GM21515 (cell line): ENCODE measurements around the gene USP17L22.
"Not testable (repeated sequence)": the region's sequence is repeated elsewhere in the genome, so short reads cannot be mapped to it uniquely, and the experiment has no call there.

Source experiments
- ATAC-seq: cut with Tn5 transposase; IDR thresholded peaks from one replicate; pipeline ENCODE4 v1.9.1; 2021; ENCODE audit not compliant: unreplicated experiment

Gene USP17L22, protein sequence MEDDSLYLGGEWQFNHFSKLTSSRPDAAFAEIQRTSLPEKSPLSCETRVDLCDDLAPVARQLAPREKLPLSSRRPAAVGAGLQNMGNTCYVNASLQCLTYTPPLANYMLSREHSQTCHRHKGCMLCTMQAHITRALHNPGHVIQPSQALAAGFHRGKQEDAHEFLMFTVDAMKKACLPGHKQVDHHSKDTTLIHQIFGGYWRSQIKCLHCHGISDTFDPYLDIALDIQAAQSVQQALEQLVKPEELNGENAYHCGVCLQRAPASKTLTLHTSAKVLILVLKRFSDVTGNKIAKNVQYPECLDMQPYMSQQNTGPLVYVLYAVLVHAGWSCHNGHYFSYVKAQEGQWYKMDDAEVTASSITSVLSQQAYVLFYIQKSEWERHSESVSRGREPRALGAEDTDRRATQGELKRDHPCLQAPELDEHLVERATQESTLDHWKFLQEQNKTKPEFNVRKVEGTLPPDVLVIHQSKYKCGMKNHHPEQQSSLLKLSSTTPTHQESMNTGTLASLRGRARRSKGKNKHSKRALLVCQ

DNA sequence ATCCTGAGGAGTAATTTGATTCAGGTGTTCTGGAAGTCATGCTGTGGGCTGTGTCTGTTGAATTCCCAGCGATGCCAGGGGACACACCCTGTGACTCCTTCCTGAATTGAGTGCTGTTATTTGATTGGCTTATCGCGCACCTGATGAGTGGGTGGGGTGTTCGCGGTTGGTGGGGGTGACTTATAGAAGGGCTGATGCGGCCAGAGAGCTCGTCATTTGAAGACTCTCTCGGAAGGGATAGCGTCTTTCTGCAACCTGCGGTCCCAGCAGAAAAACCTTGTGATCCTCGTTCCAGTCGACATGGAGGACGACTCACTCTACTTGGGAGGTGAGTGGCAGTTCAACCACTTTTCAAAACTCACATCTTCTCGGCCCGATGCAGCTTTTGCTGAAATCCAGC lies at the start of gene USP17L22:
USP17L22 (plus strand) TSS at position 301 of the 400 bp plus-strand sequence; CDS start at position 301, 0 bp downstream.
- ATAC-seq: not testable (repeated sequence)

DNA sequence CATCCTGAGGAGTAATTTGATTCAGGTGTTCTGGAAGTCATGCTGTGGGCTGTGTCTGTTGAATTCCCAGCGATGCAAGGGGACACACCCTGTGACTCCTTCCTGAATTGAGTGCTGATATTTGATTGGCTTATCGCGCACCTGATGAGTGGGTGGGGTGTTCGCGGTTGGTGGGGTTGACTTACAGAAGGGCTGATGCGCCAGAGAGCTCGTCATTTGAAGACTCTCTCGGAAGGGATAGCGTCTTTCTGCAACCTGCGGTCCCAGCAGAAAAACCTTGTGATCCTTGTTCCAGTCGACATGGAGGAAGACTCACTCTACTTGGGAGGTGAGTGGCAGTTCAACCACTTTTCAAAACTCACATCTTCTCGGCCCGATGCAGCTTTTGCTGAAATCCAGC lies 47.6 kb upstream of the USP17L22 start, which contains the start of gene USP17L12:
USP17L12 (plus strand) TSS at position 301 of the 400 bp plus-strand sequence; CDS start at position 301, 0 bp downstream.
- not testable (repeated sequence) for ATAC-seq

DNA sequence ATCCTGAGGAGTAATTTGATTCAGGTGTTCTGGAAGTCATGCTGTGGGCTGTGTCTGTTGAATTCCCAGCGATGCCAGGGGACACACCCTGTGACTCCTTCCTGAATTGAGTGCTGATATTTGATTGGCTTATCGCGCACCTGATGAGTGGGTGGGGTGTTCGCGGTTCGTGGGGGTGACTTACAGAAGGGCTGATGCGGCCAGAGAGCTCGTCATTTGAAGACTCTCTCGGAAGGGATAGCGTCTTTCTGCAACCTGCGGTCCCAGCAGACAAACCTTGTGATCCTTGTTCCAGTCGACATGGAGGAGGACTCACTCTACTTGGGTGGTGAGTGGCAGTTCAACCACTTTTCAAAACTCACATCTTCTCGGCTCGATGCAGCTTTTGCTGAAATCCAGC lies 42.8 kb upstream of the USP17L22 start, which contains the start of gene USP17L13:
USP17L13 (plus strand) TSS at position 301 of the 400 bp plus-strand sequence; CDS start at position 301, 0 bp downstream.
- ATAC-seq: not testable (repeated sequence)

DNA sequence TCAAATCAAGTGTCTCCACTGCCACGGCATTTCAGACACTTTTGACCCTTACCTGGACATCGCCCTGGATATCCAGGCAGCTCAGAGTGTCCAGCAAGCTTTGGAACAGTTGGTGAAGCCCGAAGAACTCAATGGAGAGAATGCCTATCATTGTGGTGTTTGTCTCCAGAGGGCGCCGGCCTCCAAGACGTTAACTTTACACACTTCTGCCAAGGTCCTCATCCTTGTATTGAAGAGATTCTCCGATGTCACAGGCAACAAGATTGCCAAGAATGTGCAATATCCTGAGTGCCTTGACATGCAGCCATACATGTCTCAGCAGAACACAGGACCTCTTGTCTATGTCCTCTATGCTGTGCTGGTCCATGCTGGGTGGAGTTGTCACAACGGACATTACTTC lies 37.2 kb upstream of the USP17L22 start:
- not testable (repeated sequence) for ATAC-seq

DNA sequence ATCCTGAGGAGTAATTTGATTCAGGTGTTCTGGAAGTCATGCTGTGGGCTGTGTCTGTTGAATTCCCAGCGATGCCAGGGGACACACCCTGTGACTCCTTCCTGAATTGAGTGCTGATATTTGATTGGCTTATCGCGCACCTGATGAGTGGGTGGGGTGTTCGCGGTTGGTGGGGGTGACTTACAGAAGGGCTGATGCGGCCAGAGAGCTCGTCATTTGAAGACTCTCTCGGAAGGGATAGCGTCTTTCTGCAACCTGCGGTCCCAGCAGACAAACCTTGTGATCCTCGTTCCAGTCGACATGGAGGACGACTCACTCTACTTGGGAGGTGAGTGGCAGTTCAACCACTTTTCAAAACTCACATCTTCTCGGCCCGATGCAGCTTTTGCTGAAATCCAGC lies 33.3 kb upstream of the USP17L22 start, which contains the start of gene USP17L15:
USP17L15 (plus strand) TSS at position 301 of the 400 bp plus-strand sequence; CDS start at position 301, 0 bp downstream.
- not testable (repeated sequence) for ATAC-seq

DNA sequence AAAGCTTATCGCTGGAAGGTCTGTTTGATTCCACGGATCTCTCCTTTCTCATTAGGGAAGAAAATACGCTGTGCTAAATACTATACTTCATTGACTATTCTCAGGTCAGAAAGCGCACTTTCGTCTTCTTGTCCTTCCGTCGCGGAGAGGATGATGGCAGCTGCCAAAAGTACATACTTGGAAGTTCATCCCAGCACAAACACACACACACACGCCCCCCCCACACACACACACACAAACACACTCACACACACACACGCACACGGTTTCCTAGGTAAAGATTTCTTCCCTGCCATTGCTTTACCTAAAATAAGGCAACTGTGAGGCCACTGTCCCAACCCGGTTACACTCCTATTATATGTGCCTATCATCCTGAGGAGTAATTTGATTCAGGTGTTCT lies 29.0 kb upstream of the USP17L22 start:
- not testable (repeated sequence) for ATAC-seq

DNA sequence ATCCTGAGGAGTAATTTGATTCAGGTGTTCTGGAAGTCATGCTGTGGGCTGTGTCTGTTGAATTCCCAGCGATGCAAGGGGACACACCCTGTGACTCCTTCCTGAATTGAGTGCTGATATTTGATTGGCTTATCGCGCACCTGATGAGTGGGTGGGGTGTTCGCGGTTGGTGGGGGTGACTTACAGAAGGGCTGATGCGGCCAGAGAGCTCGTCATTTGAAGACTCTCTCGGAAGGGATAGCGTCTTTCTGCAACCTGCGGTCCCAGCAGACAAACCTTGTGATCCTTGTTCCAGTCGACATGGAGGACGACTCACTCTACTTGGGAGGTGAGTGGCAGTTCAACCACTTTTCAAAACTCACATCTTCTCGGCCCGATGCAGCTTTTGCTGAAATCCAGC lies 23.8 kb upstream of the USP17L22 start, which contains the start of gene USP17L17:
USP17L17 (plus strand) TSS at position 301 of the 400 bp plus-strand sequence; CDS start at position 301, 0 bp downstream.
- not testable (repeated sequence) for ATAC-seq

DNA sequence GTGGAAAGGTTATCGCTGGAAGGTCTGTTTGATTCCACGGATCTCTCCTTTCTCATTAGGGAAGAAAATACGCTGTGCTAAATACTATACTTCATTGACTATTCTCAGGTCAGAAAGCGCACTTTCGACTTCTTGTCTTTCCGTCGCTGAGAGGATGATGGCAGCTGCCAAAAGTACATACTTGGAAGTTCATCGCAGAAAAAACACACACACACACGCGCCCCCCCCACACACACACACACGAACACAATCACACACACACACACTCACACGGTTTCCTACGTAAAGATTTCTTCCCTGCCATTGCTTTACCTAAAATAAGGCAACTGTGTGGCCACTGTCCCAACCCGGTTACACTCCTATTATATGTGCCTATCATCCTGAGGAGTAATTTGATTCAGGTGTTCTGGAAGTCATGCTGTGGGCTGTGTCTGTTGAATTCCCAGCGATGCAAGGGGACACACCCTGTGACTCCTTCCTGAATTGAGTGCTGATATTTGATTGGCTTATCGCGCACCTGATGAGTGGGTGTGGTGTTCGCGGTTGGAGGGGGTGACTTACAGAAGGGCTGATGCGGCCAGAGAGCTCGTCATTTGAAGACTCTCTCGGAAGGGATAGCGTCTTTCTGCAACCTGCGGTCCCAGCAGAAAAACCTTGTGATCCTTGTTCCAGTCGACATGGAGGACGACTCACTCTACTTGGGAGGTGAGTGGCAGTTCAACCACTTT lies 19.3 kb upstream of the USP17L22 start, which contains the start of gene USP17L18:
USP17L18 (plus strand) TSS at position 678 of the 728 bp plus-strand sequence; CDS start at position 678, 0 bp downstream.
- not testable (repeated sequence) for ATAC-seq

DNA sequence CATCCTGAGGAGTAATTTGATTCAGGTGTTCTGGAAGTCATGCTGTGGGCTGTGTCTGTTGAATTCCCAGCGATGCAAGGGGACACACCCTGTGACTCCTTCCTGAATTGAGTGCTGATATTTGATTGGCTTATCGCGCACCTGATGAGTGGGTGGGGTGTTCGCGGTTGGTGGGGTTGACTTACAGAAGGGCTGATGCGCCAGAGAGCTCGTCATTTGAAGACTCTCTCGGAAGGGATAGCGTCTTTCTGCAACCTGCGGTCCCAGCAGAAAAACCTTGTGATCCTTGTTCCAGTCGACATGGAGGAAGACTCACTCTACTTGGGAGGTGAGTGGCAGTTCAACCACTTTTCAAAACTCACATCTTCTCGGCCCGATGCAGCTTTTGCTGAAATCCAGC lies 14.3 kb upstream of the USP17L22 start, which contains the start of gene USP17L19:
USP17L19 (plus strand) TSS at position 301 of the 400 bp plus-strand sequence; CDS start at position 301, 0 bp downstream.
- not testable (repeated sequence) for ATAC-seq

DNA sequence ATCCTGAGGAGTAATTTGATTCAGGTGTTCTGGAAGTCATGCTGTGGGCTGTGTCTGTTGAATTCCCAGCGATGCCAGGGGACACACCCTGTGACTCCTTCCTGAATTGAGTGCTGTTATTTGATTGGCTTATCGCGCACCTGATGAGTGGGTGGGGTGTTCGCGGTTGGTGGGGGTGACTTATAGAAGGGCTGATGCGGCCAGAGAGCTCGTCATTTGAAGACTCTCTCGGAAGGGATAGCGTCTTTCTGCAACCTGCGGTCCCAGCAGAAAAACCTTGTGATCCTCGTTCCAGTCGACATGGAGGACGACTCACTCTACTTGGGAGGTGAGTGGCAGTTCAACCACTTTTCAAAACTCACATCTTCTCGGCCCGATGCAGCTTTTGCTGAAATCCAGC lies 9.6 kb upstream of the USP17L22 start, which contains the start of gene USP17L20:
USP17L20 (plus strand) TSS at position 301 of the 400 bp plus-strand sequence; CDS start at position 301, 0 bp downstream.
- ATAC-seq: not testable (repeated sequence)

DNA sequence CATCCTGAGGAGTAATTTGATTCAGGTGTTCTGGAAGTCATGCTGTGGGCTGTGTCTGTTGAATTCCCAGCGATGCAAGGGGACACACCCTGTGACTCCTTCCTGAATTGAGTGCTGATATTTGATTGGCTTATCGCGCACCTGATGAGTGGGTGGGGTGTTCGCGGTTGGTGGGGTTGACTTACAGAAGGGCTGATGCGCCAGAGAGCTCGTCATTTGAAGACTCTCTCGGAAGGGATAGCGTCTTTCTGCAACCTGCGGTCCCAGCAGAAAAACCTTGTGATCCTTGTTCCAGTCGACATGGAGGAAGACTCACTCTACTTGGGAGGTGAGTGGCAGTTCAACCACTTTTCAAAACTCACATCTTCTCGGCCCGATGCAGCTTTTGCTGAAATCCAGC lies 4.8 kb upstream of the USP17L22 start, which contains the start of gene USP17L21:
USP17L21 (plus strand) TSS at position 301 of the 400 bp plus-strand sequence; CDS start at position 301, 0 bp downstream.
- ATAC-seq: not testable (repeated sequence)

DNA sequence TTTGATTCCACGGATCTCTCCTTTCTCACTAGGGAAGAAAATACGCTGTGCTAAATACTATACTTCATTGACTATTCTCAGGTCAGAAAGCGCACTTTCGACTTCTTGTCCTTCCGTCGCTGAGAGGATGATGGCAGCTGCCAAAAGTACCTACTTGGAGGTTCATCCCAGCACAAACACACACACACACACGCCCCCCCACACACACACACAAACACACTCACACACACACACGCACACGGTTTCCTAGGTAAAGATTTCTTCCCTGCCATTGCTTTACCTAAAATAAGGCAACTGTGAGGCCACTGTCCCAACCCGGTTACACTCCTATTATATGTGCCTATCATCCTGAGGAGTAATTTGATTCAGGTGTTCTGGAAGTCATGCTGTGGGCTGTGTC lies 4.3 kb downstream of the USP17L22 start:
- ATAC-seq: not testable (repeated sequence)
